OCI-M1 (cell line): Measurements from ENCODE around the gene MCCD1.
"Not testable (repeated sequence)": the region's sequence is repeated elsewhere in the genome, so short reads cannot be mapped to it uniquely, and the experiment has no call there.

Source experiments
- DNase-seq: peaks from one replicate; lab custom pipeline; 2025; lab: John Stamatoyannopoulos, UW

Gene MCCD1, protein sequence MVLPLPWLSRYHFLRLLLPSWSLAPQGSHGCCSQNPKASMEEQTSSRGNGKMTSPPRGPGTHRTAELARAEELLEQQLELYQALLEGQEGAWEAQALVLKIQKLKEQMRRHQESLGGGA

DNA sequence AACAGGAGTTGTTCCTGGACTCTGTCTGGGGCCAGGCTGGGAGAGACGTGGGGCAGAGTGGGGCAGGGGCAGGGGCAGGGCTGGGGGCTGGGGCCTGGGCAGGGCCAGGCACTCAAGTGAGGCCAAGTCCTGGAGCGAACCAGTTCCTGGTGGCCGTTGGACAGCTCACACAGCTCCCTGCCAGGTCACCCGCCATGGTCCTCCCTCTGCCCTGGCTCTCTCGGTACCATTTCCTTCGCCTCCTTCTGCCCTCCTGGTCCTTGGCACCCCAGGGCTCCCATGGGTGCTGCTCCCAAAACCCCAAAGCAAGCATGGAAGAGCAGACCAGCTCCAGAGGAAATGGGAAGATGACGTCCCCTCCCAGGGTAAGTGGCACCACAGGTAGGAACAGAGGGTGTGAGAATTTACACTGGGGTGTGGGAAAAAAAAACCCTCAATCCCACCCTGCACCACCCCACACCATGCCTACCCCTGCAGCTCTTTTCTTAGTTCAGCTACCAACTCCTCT lies at the start of gene MCCD1:
TSS of gene MCCD1 (plus strand) at position 142 of the 508 bp plus-strand sequence. CDS start at position 195, 53 bp downstream.
- no peak for DNase-seq

DNA sequence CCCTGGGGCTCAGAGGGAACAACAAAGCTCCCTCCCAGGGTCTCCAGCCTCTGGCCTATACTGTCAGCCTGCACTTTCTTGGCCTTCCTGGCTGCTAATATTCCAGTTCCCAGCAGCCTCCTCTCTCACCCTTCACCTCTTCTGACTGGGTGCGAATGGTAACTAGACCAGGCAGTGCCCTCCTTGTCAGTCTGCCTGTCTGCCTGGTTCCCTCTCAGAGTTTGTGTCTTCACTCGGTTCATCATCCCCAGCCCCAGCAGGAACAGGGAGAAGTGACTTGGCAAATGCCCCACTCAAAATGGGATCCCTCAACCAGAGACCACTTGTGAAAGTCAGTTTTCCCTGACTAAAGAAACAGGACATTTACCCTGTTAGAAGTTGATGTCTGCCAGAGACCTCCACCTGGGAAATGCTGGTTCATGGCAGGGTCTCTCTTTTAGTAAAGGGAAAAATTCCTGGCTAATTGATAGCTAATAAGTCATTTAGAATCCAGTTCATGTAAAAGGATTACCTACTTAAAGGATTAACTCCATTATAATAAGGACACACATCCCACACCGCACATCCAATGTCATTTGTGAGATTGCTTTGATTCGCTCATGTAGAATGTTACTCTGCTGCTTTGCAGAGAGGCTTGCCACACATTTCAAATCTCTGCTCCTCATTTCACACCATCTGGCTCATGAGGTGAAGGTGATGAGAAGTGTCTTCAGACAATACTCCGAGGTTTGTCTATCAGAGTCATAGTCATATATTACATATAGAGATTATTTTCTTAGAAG lies 49.4 kb upstream of the MCCD1 start:
- DNase-seq: no peak

DNA sequence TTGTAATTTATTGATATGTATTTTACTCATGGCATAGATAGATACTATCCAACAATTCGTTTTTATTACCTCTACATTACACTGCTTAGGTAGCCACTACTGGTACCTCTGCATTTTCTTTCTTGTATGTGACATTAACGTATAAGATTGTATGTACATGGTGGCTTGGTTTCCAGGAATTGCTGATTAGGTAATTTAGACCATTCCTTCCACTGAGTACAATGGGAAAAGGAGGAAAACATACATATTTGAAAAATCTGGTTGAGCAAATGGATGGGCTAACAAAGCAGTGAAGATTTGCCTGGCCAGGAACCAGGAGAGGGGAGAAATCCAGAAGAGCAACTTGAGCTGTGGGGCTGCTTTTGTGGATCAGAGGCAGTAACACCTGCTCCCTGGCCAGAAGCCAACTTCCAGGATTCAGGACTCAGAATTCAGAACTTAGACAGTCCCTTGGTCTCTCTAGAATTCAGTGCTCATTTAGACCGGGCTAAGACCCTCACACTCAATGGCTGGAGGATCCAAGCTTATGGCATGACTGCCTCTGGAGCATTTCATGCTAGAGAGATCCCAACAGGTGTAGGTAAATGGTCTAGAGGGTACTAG lies 48.7 kb upstream of the MCCD1 start:
- DNase-seq: no peak

DNA sequence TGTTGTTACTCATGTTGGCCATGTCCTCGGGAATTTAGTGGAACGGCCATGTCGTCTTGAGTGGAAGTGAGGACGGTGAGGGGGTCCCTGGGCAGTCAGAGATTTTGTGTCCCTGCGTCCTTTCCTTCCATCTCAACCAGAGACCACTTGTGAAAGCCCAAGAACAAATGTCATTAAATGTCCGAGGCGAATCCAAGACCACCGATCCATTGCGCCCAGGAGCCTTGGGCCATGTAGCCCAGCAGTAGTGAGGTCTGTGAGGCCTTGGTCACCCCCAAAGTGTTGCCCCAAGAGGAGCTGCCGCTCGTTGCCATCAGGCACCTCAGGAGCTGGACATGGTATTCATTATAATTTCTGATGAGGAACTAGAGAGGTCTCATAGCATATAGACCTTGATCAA lies 48.2 kb upstream of the MCCD1 start:
- DNase-seq: no peak

DNA sequence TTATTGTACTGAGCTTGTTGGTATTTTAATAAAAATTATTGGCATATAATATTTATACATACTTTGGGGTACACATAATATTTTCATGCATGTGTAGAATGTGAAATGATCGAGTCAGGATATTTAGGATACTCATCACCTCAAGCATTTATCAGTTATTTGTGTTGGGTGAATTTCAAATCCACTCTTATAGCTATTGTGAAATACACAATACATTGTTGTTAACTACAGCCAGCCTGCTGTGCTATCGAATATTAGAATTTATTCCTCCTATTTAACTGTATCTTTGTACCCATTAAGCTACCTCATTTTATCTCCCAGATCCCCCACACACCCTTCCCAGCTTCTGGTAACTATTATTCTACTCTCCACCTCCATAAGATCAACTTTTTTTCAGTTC lies 45.4 kb upstream of the MCCD1 start:
- no peak for DNase-seq

DNA sequence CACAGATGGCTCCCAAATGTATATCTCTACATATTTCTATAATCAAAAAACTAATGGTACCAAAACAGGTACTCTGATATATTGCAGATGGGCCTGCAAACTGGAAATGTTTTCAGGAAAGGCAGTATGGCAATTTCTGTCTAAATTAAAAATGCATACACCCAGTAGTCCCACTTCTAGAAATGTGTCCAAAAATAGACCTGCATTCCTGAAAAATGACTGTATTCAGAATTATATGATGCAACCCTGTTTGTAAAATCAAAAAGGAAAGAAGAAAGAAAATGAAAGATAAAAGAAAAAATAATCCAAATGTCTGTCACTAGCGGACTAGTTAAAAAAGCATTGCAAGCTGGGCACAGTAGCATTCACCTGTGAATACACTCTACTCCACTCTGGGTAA lies 43.7 kb upstream of the MCCD1 start:
- DNase-seq: no peak

DNA sequence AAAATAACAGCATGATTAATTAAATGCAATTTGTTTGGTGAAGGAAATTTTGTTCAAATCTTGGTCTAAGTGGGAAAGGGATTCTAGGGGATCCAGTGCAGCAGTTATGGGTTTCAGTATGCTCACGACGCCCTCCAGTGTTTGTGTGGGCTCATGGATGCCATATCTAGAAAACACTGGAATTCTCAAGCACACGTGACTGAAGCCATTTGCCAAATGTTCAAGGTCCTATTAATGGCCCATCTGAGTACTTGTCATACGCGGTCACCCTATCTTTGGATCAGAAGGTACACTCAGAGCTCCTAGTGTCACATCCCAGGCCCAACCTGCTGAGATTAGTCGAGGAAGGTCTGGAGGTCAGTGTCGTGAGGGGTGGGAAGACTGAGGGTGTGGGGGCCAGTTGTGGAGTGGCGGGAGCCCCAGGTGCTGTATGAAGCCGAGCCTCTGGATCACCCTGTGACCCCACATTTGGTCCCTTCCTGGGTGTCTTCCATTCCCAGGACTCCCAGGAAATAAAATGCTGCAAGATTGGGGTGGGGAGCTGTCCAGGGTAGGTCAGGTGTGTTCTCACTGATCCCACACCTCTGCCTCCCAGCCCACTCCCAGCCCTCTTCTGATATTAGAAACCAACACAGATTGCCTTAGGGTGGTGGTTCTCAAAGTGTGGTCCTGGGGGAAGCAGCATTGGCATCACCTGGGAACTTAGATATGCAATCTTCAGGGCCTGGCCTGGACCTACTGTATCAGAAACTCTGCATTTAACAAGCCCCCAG lies 42.5 kb upstream of the MCCD1 start:
- not testable (repeated sequence) for DNase-seq

DNA sequence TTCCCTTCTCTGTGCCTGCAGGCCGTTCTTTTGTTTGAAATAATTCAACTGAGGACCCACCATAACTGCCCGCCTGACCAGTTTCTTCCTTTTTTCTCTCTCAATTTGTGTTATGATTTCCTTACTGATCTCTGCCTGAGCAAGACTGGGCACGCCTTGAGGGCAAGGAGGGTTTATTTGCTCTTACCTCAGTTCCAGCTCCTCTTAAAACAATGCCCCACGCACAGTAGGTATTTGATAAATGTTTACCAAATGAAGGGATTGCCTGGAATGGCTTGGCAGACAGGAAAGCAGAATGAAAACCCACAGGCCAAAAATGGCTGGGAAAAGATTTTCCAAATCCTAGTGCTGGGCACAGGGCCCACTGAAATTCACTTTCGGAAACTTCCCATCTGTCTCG lies 41.1 kb upstream of the MCCD1 start:
- not testable (repeated sequence) for DNase-seq

DNA sequence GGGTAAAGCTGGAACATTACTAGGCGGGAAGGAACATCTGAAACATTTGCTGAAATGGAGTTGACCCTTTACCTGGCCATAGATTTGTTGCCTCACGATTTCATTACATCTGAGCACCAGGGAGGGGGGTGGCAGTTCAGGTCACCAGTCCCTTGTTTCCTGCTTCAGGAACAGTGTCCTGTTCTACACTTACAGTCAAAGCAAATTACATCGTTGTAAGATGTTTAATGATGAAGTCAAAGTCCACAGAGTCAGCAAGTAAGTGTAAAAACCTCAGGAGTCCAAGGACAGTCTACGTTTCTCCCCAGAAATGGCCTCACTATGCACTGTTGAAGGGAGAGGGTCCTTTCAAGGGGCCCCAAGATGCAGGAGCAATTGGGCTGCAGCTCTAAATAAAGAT lies 39.7 kb upstream of the MCCD1 start:
- no peak for DNase-seq

DNA sequence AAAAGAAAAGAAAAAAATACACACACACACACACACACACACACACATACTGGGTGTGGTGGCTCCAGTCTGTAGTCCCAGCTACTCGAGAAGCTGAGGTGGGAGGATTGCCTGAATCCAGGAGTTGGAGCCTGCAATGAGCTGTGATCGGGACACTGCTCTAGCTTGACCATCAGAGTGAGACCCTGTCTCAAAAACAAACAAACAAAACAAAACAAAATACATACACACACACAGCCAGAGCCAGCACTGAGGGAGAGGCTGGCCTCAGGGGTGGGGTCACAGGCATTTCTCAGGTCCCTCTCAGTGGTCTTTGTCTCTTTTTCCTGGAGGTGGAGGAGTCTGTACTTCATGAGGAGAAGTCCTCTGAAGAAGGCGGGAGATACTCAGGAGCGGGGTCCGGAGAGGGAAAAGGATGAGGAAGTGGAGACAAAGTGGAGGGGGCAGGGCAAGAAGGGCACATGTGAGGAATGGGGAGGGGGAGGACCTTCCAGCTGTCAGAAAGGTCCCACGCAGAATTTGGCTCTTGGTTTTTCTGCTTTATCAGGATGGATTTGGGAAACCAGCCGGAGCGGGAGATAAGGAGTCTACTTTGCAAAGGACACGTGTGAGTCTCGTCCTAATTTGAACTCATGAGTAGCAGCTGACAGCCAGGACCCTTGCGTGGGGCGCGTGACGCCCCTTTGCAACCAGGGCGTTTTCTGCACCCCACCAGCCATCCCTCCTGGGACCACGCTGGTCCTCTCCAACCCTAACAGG lies 38.5 kb upstream of the MCCD1 start:
- DNase-seq: peak; percentile 21

DNA sequence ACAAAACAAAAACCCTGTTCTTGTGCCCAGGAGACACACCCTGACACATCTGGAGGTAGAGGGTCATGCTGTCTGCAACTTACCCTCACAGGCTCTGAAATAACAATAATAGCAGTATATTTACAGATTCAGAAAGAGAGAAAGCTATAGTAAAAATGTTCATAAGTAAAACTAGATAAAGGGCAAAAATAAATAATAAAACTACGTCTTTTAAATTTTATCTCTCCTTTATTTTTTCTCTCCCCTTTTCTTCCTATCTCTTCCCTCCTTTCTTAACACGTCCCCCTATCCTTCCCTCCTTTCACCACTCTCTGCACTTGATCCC lies 35.2 kb upstream of the MCCD1 start:
- DNase-seq: not testable (repeated sequence)

DNA sequence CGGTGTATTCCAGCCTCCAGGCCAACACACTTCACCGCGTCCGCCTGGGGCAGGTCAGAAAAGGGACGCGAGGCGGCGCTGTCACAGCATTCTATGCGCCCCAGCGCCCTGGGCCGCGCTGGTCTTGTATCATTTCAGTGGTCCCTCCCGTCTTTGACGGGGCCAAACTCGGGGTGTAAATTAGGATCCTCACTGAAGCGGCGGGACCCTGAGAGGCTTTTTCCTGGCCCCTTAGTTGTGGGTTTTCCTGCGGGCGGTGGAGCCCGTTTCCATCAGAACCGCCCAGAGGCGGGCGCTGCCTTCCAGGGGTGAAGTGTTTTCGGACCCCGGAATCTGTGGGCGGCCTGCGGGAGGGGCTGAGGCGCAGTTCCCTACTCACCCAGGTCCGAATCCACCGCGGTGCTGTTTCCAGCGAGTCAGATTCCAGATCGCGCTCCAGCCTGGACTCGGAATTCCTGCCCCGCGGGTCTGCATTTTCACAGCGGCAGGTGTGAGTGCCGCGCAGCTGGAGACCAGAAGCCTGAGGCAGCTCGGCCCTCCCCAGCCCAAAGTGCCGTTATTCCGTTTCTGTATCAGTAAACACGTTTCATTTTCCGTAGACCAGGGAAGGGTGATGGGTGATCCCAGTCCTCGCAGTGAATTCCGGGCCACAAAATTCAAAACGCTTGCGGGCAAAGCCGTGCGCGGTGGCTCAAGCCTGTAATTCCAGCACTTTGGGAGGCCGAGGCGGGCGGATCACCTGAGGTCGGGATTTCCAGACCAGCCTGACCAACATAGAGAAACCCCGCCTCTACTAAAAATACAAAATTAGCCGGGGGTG lies 34.7 kb upstream of the MCCD1 start:
- DNase-seq: peak; percentile 95

DNA sequence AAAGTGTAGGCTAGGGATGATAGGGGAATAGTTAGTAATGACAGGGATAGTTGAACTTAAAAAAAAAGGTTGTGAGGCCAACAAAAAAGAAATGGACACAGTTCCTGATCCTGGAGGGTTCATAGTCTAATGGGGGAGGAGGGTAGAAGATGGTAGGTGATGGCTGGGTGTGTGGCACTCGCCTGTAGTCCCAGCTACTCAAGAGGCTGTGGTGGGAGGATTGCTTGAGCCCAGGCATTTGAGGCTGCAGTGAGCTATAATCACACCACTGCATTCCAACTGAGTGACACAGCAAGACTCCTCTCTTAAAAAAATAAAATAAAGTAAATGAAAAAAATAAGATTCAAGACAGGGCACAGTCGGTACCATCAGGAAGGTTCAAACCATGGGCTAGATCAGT lies 33.2 kb upstream of the MCCD1 start:
- no peak for DNase-seq

DNA sequence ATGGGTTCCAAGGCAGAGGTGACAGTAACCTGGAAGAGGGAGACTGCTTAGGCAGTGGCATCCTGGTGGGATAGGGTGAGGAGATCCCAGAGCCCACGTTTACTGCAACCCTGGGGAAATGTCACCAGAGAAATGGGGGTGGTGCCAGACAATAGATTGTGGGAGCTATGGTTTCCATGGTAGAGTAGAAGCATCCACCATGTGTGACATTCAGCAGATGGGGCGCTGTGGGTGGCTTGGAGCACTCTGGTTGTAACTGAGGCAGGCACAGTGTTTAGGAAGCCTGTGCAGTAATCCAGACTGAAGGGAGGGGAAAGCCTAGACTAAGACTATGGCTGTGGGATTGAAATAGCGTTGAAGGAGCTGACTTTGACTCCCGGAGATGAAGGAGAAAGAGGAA lies 31.9 kb upstream of the MCCD1 start:
- DNase-seq: not testable (repeated sequence)

DNA sequence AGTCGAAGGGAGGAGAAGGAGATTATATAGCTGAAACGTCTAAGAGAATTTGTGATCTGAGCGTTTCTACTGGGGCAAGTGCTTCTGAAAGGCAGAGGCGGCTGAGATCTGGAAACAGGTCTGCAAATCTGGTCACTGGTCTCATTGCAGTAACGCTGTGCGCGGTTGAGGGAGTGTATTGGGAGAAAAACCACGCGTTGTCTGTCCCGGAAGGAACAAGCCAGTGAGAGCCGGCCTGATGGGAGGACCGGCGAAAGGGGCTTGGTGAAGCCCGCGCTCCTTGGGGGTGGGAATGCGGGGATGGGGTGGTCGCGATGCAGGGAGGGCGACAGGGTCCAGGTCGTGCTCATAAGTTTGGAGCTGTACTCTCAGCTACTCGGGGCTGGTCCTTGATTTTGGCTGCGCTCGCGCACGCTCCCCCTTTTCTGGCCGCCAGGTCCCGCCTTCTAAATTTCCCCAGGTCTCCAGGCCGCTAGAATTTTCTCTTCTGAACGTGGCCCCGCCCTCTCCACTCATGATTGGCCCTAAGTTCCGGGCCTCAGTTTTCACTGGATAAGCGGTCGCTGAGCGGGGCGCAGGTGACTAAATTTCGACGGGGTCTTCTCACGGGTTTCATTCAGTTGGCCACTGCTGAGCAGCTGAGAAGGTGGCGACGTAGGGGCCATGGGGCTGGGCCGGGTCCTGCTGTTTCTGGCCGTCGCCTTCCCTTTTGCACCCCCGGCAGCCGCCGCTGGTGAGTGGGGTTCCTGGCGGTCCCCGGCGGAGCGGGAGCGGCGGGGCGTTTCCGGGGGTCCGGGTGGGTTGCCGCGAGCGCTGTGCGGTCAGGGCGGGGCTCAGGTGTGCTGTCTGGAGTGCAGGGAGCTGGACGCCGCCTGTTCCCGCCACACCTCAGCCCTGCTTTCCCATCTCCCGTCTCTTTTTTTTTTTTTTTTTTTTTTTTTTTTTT lies 31.0 kb upstream of the MCCD1 start, which contains the start of gene MICB:
TSS of gene MICB (plus strand) at position 615 of the 946 bp plus-strand sequence. CDS start at position 664, 49 bp downstream.
- DNase-seq: peak; percentile 89

DNA sequence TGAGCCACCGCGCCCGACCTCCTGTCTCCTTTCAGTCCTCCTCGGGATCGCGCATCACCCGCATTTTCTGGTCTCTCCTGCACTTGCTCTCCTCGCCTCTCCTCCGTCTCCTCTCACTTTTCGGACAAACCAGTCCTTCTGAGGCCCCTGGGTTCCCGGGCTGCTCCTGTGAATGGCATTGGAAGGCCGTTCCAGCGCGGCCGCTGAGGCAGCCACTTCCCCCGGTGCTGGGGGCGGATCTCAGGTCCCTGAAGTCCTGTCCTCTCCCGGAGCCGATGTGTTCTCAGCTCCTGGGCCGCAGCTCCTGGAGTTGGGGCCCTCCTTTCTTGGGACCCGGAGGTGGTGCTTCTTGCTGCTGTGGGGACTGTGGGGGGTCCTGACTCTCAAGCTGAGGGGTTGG lies 30.0 kb upstream of the MCCD1 start:
- no peak for DNase-seq

DNA sequence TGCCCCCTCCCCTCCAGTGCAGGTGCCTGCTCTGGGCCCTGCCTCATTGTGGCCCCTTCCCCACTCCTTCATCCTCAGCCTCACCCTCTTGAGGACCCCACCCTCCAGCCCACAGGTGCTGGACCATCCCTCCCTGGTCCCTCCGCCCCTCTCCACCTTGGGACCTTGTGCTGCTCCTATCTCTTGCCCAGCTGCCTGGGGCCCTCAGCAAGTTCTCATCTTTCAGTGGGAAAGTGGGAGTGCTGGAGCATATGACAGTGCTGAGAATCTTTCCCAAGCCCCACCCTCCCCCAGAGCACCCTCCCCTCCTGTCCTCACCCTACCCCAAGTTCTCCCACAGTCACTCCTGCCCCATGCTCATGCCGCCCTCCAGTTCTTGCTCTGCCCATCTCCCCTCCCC lies 29.1 kb upstream of the MCCD1 start:
- DNase-seq: not testable (repeated sequence)

DNA sequence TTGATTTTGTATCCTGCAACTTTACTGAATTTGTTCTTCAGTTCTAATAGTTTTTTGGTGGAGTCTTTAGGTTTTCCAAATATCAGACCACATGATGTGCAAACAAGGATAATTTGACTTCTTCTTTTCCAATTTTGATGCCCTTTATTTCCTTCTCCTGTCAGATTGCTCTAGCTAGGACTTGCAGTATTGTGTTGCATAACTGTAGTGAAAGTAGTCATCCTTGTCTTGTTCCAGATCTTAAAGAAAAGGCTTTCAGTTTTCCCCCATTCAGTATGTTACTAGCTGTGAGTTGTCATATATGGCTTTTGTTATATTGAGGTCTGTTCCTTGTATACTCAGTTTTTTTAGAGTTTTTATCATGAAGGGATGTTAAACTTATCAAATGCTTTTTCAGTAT lies 26.2 kb upstream of the MCCD1 start:
- DNase-seq: peak; percentile 59

DNA sequence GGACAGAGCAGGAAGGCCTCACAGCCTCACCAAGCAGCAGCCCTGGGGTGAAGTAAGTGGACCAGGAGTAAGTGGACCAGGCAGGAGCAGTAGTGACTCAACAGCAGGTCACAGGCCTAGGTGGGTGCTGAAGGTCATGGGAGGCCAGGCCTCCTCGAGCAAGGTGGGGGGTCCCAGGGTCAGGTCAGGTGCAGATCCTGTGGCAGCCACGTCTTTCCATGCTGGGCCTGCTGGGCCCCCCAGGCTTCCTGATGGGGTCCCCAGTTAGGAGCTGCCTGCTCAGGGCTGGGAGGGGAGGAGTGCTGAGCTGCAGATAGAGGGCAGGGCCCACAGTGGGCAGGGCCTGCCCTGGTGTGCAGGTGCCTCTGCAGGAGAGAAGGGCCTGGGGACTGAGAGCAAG lies 19.7 kb upstream of the MCCD1 start:
- not testable (repeated sequence) for DNase-seq

DNA sequence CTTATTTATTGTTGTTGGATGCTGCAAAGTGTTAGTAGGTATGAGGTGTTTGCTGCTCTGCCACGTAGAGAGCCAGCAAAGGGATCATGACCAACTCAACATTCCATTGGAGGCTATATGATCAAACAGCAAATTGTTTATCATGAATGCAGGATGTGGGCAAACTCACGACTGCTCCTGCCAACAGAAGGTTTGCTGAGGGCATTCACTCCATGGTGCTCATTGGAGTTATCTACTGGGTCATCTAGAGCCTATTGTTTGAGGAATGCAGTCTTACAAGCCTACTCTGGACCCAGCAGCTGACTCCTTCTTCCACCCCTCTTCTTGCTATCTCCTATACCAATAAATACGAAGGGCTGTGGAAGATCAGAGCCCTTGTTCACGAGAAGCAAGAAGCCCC lies 18.8 kb upstream of the MCCD1 start:
- no peak for DNase-seq
